GM12864 (cell line): ENCODE data around the gene LYAR.

ENCODE experiments used
- DNase-seq: peaks from one replicate; pipeline ENCODE4 v3.0.0-alpha.2; 2011; ENCODE audit warnings: low read depth
- H3K4me3 ChIP-seq: 2 replicates; pipeline ENCODE4 v1.5.1; 2011; ENCODE audit warnings: mild to moderate bottlenecking, low read depth, low read length, control low read depth
- TF ChIP-seq, protein P1 (sequence below): IDR thresholded peaks from 2 replicates; pipeline ENCODE4 v1.5.1; 2011; ENCODE audit warnings: low read depth, mild to moderate bottlenecking, moderate library complexity, low read length, control low read depth, inconsistent platforms; ENCODE audit errors: missing control alignments

LYAR gene

DNA sequence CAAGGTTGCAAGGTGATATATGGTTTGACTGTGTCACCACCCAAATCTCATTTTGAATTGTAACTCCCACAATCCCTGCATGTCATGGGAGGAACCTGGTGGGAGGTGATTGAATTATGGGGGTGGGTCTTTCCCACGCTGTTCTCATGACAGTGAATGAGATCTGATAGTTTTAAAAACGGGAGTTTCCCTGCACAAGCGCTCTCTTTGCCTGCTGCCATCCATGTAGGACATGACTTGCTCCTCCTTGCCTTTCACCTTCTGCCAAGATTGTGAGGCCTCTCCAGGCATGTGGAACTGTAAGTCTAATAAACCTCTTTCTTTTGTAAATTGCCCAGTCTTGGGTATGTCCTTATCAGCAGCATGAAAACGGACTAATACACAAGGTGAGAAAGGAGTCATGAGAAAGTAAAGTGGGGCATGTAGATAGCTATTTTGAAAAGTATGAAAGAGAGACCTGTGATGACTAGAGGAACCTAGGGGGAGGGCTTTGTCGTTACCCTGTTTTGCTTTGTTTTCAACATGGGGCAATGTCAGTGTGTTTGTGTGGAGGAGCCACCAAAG, 6.4 kb upstream of the LYAR start:
- no peak overlapping the region for H3K4me3 ChIP-seq
- TF ChIP-seq, protein P1, sequence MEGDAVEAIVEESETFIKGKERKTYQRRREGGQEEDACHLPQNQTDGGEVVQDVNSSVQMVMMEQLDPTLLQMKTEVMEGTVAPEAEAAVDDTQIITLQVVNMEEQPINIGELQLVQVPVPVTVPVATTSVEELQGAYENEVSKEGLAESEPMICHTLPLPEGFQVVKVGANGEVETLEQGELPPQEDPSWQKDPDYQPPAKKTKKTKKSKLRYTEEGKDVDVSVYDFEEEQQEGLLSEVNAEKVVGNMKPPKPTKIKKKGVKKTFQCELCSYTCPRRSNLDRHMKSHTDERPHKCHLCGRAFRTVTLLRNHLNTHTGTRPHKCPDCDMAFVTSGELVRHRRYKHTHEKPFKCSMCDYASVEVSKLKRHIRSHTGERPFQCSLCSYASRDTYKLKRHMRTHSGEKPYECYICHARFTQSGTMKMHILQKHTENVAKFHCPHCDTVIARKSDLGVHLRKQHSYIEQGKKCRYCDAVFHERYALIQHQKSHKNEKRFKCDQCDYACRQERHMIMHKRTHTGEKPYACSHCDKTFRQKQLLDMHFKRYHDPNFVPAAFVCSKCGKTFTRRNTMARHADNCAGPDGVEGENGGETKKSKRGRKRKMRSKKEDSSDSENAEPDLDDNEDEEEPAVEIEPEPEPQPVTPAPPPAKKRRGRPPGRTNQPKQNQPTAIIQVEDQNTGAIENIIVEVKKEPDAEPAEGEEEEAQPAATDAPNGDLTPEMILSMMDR: no peak
- no peak for DNase-seq

DNA sequence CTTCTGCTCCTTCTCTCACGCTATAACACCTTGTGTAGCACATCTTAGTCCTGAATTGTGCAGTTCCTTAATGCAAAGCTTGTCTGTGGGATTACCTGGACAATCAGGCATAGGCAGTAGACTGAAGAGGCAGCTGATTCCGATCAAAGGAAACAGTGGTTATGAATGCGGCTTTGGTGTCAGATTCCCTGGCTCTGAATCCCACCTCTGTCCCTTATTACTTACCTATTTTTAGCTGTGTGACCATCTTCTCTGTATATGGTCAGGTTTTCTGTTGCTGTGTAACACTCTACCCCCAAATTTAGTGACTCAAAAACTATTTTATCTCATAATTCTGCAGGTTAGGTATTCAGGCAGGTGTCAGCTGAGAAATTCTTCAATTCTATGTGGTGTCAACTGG, 3.3 kb upstream of the LYAR start:
- TF ChIP-seq, protein P1: no peak
- no peak overlapping the region for H3K4me3 ChIP-seq
- DNase-seq: no peak

DNA sequence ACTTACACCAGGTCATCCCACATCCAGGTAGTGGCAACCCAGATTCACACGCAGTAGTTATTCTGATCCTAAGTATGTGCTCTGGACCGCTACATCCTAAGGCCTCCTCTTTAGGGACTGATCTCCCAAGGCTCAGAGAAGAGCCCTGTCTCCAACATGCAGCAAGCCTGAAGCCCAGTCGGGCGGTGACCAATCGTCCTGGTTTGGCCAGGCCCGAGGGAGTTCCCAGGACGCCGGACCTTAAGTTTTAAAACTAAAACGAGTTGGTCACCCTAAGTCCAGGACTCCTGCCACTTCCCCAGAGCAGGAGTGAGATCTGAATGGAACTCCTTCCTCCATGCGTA, 385 bp downstream of the LYAR start:
- H3K4me3 ChIP-seq: peak overlapping the region; percentile 93
- TF ChIP-seq, protein P1: no peak
- DNase-seq: no peak

DNA sequence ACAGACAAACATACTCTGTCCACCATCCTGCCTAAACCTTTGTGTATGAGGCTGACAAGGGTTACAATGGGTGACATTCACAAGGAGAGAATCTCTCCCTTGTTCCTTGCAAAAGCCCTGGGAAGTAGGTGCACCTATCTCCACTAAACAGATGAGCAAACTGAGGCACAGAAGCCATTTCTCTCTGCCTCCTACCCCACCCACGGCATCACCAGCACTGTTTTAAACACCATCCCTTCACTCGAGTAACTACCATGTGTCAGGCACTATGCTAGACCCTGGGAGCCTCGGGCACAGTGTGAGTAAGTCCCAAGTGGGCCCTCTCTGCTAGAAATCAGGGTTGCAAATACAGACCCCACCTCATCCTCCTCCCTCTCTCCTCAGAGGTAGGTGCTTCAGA, 899 bp downstream of the LYAR start:
- TF ChIP-seq, protein P1: no peak
- DNase-seq: no peak
- H3K4me3 ChIP-seq: peak overlapping the region; percentile 93

GRCh38 chr4:4288098-4288497, 1.9 kb downstream of the LYAR start:
- TF ChIP-seq, protein P1: no peak
- DNase-seq: no peak
- H3K4me3 ChIP-seq: no peak overlapping the region

- no peak overlapping the region for H3K4me3 ChIP-seq
- TF ChIP-seq, protein P1: no peak
- DNase-seq: no peak
Measured at GRCh38 chr4:4284827-4285618, 4.9 kb downstream of the LYAR start.

GRCh38 chr4:4281787-4282186, 8.2 kb downstream of the LYAR start:
- no peak overlapping the region for H3K4me3 ChIP-seq
- TF ChIP-seq, protein P1: no peak
- DNase-seq: no peak
